Hematopoietic multipotent progenitor cell treated with erythropoietin and hydrocortisone succinate and interleukin-3 and kit ligand, for 8 days (in vitro differentiated cells): ENCODE data around the gene SSRP1.
A peak's percentile ranks its signal among the peaks of the same experiment; 100 is the strongest.
"Not testable (repeated sequence)": the region's sequence is repeated elsewhere in the genome, so short reads cannot be mapped to it uniquely, and the experiment has no call there.

Experiments used
- DNase-seq: peaks from one replicate; pipeline ENCODE4 v3.0.0-alpha.2; 2015

Gene SSRP1

DNA sequence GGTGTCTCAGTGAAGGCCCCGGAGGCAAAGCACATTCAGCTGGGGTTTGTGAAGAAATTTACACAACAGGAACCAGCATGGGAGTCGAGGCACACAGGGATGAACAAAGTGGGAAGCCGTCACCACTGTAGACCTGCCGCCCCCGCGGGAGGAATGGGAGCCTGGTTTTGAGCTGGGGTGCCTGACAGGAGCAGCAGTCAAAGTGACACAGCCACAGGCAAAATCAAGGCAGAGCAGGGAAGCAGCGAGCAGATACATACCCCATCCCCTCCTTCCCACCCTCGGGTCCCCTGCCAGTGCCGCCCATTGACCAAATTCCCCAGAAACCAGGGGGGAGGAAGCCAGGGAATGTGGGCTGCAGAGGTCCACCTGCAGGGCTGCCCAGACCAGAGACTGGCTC is 23.3 kb upstream of the SSRP1 start:
- no peak for DNase-seq

DNA sequence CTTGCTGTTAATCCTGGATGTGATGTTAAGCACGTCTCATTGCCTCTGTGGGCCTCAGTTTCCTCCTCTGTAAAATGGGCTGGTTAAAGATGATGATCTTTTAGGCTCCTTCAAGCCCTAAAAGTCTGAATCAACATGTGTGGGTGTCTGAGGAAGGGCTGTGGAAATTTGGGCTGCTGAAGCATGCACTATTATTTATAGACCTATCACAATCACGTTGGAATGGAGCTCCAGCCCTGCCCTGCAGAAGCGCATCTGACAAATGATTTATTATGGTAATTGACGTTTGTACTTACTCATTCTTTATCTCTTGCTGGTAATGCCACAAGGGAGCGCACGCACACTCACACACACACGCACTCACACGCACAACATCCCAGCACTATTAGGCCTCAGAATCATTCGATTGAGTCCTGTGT is 22.9 kb upstream of the SSRP1 start:
- peak; percentile 81 for DNase-seq

DNA sequence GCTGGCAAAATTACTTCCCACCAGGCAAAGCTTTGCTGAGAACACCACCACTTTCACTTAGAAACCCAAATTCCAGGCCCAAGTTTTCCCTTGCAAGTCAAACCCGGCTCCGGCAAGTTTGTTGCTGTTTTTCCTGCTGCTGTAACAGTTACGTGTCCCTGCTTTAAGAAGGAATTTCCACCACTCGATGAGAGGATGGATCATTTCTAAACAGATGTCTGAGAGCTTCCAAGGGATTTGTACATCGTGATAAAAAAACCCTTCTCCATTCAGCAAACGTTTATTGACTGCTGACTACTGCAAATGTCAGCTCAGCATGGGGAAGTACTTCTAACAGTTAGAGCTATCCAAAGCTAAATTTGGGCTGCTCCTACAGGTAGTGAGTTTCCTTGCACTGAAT is 22.2 kb upstream of the SSRP1 start:
- no peak for DNase-seq

DNA sequence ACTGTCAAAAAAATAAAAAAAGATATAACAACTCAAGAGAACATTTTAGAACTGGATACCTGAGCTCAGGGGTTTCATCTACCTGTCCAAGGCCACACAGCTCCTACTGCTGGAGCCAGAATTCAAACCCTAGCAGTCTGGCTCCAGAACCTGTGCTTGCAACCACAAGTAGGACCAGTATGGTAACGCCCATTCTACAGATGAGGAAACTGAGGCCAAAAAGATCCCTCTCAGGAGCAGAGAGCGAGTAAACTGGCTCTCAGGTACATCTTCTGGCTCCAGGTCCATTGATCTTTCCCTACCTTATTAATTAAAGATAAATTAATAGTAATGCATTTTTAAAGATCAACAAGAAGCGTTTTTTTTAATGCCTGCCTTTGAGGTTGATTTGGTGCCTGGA is 21.6 kb upstream of the SSRP1 start:
- no peak for DNase-seq

DNA sequence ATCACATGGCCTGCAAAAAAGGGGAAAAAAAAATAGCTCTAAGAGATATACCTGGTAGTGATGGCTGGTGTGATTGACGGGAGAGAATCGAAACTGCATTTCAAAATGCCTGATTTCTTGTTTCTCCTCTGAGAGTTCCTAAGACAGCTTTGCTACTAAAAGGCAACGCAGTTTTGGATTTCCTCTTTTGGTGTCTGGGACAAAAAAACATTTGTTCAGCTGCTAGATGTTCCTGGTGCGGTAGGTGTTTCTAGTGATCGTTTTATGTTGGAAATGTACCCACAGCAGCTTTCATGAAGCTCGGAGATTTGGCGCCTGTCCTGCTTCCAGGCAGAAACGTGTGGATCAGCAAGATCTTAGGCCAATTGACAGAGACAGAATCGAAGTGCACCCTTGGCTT is 20.6 kb upstream of the SSRP1 start:
- DNase-seq = no peak

DNA sequence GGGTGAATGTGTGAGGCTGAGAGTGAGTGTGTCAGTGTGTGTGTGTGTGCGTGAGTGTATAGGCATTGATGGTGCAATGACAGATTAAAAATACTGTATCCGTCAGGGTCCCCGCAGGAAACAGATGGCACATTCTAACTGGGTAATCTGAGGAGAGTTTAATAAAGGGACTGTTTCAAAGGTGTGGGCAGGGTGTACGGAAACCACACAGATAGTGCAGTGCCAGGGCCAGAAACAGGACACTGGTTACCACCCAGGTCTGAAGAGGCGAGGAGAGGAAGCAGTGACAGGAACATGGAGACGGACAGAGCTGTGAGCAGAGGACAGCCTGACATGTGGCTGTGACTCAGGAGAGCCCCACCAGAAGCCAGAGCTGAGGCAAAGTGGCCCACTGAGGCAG is 19.0 kb upstream of the SSRP1 start:
- DNase-seq = peak; percentile 79

DNA sequence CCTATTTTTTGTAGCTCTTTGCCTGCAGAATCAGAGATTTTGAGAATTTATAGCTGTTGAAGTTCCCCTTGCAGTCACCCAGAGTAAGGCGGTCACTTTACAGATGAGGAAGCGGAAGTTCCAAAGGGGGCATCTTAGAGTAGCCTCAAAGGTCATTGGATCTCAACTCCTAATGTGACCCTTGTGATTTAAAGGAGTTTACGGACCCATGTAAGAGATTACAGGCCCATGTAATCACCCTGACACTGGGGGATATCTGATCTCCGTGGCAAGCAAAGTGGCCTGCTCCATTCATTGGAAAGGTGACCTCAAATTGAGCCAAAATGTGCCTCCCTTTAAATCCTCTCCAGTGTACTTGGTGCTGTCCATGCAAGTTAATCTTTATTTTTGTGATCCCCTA is 18.2 kb upstream of the SSRP1 start:
- DNase-seq = peak; percentile 26

DNA sequence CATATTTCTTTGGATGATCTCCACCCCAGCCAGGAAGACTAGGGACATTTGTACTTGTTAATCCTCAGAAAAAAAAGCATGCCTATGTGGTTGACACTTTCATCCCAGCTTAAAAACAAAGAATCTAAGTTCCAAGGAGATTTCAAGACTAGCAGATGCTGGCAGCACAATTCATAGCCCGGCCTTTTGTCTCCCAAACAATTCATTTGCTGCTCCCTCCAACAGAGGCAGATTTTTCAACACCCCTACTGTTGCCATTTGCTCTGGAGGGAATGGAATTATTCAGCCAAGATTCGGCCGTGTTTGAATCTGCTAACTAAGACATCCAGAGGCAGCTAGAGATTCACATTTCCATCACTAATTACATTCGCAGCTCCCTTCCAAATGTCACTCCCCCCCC is 17.8 kb upstream of the SSRP1 start:
- DNase-seq = no peak

DNA sequence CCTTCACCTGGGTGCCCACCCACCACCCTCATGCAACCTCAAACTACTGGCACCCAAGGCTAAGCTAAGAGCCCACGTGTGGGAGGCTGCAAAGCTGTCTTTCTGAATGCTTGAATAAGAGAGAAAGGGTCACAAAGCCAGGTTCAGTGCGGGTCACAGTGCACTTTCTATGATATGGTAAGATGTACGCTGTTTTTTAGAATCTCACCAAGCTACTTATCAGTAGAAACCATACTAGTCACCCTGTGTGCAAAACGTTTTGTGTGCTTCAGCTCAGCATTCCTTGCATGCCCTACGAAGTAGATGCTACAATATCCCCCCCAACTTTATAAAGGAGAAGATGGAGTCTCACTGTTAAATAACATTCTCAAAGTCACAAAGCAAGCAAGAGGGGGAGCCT is 17.3 kb upstream of the SSRP1 start:
- peak; percentile 79 for DNase-seq

DNA sequence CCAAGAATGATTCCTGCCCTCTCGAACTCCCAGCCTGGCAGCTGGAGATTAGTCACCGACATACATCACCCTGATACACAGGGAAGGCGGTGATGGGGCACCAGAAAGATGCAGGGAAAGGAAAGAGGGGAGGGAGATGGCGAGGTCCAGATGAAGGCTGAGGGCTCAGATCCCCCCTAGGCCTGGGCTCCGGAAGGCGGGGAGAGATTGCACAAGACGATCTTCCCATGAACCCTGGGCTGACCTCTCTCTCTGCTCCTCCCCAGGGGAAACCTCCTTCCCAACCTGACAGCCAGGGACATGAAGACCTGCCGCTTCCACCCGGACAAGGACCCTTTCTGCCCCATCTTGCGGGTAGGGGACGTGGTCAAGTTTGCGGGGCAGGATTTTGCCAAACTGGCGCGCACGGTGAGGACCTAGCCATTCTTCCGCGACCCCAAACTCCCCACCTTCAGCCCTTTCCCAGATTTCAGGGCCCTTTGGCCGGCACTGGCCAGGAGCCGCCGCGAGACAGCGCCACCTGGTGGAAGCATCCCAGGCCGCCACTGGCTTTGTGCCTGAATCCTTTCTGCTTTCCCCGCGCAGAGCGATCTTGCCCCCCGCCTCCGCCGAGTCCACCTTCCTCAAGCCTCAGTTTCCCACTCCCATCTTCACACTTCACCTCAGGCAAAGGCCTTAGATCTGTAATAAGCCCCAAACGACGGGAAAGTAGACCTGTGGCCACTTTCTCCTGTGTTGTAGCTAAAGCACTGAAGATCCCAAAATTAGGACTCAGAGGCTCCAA is 14.0 kb upstream of the SSRP1 start:
- peak; percentile 48 for DNase-seq

DNA sequence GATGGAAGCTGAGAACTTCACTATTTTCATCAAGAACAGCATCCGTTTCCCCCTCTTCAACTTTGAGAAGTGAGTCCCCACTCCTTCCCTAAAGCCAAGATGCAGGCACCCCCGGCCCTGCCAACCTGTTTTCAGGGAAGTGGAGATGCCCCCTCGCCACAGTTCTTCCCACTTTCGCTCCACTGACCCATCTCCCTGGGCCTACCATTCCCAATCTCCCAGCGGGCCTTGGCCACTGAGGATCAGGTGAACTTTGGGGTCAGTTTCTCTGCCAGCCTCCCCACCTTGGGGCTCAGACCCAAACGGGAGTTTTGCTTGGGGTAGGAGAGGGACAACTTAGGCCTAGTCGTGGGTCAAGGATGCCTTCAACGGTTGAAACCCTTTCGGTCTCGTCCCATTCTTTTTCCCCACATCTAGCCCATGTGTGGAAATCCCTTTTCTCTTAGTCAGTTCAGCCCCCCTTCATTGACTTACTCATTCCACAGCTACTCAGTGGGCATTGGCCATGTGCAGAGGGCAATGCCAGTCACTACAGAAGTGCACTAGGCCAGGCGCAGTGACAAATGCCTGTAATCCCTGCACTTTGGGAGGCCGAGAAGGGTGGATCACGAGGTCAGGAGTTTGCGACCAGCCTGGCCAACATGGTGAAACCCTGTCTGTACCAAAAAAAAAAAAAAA is 13.1 kb upstream of the SSRP1 start:
- DNase-seq = no peak

DNA sequence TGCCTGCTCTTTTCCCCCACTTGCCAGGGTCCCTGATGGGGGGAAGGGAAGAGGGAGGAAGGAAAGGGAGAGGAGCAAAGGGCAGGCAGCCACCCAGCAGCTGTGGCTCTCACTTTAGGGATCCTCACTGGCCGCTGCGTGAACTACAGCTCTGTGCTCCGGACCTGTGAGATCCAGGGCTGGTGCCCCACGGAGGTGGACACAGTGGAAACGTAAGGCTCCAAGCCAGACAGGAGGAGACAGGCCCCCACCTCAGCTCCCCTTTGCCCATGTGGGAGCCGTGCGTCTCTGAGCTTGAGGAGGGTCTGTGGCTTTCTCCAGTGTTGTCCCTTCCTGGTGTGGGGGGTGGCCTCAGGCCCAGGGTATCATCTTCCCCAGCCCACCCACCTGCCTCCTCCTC is 12.4 kb upstream of the SSRP1 start:
- no peak for DNase-seq

DNA sequence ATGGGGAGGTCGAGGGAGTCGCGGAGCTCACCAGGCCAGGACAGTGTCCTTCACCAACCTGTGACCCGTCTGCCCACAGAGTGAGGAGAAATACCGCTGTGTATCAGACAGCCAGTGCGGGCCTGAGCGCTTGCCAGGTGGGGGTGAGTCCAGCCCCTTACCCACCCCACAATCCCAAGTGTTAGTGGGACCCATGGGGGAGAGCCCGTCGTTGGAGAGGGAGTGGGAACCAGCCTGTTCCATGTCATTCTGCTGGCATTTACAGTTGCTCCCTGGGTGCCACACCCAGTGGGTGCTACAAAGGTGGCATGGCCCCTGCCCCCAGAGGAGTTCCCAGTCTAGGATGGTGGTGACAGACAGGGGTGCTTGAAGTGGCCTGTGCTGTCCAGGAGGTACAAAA is 11.6 kb upstream of the SSRP1 start:
- DNase-seq = no peak

DNA sequence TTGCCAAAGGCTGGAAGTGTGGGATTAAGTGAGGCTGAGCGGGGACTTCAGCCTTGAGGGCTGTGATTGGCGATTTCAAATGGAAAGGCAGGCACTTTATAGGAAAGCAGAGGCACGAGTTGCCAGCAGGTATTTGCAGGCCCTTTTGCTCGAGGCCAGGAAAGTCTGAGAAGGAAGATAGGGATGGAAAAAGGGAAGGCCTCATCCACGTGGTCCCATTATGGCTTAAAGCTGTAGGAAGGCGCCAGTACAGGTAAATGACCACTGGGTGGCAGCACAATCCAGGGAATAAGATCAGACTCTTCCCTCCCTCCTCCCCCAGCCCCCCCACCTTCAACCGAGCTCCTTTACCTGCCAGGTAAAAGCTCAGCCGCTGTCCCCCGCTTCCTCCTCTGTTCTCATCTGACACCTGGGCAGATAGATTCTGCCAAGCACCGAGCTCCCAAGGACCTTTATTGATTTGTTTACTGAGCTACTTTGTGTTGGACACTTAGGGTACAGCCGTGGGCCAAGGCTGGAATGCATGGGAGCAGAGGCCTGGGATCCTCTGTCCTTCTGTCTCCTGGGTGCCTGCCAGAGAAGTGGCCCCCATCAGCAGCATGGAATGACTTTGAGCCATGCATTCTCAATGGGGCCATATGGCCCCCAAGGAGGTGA is 10.0 kb upstream of the SSRP1 start:
- DNase-seq = peak; percentile 84

DNA sequence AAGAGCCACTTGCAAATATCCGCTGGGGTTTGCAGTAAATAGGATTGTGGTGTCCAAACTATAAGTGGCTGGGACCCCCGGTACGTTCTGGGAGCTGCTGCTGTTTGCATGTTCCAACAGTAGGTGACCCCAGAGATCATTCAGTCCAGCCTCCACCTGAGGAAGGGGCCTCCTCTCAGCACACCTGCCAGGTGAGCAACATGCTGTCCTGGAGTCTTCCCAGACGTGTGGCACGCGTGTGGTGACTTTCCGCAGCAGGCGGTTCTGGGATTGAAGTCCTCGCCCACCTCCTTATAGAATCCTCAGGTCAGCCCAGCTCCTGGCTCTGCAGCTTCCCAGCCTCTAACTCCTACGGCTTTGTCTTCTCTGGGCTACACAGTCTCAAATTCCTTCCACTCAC is 9.1 kb upstream of the SSRP1 start:
- no peak for DNase-seq

DNA sequence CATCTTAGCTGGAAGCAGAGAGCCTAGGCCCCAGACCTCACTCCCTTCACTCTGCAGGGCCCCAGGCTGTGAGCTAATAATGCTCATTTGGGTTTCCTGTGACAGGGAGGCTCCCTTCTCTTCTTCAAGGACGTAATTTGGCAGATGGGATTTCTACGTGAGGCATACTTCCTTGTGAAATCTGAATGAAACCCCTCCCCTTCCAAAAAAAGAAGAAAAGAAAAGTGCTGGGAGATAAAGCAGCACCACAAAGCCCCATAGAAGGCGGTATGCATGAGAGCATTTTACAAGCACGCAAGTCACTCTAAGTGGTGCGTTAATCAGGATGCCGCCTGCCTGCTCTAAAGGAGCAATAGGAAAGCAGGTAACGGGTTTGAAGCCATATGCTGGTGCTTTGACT is 8.1 kb upstream of the SSRP1 start:
- DNase-seq = no peak

DNA sequence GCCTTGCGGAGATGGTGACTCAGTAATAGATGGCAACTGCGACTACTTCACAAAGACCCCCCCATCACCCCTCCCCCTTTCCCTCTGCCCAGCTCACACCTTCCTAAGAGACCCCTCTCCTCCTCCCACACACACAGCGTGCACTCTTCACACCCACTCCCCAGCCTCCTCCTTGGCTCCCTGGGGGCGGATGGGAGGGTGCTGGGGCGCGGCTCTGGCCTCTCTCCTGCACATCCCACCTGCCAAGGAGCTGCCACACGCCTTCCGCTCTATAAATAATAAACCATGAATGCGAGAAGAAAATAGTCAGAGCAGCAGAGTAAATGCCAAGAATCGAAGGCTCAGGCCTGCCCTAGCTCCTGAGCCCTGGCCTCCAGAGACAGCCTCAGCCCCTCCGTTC is 7.0 kb upstream of the SSRP1 start:
- DNase-seq = no peak

DNA sequence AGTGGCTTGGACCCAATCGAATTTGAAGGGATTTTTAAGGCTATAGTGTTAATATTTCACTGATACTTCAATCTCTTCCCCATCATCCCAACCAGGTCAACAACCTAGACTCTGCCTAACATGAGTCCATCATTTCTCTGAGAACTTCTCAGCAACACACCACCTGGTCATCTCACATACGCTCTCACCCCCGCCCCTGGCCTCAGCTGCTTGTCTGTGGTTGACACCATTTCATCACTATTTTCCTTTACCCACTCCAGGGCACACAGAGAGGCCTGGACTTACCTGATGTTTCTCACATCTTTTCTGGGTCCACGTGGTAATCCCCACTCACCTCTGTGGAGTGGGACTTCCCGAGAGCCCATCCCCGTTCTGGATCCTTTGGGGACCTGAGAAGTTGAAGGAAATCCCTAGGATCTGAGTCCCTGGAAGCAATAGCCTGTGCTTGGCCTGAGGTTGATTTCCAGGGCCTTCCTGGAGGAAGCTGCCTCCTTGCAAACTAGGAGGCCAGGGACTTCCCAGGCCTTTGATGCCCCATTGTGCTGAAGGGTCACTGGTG is 5.6 kb upstream of the SSRP1 start:
- DNase-seq = no peak

DNA sequence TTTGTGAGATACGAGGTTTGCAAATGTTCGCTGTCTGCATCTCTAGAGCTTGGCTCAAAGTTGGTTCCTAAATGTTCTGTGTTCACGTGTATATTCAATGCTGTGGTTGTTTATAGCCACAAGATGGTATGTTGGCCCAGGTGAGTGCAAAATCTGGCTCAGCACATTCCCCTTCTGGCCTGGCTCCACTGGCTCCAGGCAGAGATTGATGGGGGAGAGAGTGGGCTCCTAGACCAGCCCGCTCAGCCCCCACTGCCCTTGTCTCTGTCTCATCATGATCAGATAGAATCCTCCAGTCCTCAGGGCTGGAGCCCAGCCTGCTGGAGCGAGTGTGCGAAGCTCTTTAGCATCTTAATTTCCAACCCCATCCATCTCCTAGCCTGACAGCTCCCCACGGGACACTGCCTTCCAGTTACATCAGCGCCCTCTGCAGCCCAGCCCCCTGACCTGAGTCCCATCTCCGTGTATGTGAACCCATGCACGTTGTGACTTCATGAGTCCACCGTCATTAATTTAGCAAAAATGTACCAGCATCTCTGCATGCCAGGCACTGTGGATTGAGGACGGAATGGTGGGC is 4.4 kb upstream of the SSRP1 start:
- peak; percentile 43 for DNase-seq

DNA sequence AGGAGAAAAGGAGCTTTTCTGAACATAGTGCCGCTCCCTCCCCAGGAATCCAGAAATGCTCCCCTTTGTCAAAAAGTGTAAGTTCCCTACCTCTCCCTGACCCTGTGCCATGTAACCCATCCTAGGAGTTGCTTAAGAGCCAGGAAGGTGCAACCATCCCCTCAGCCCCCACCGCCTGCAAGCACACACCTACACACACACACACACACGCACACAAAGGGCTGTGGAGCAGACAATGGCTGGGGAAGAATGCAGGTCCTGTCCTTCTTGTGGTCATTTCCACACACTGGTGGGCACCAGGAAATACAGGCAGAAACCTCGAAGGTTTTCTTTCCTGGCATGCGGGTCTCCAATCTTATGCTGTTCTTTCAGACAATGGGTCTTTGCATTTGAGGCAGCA is 3.6 kb upstream of the SSRP1 start:
- DNase-seq = no peak

DNA sequence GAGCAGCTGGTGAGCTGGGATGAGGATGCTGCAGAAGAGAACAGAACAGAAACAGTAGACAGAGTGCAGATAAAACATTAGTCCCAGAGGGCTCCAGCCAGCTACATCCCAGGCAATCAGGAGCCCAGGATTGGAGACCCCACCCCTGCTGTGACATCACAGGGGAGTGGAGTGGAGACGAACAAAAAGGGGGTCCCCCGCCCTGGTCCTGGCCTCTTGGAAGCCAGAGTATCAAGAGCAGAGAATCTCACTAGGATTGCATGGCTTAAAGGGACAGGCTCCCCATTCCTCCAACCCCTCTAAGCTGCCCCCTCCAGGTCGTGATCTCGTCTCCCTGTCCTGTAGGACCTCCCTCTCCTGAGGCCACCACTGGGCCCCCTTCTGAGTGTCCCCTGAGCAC is 2.5 kb upstream of the SSRP1 start, which contains the start of gene P2RX3:
TSS of gene P2RX3 (plus strand) at position 211 of the 400 bp plus-strand sequence. CDS start 199 bp downstream, outside the sequence.
- DNase-seq = no peak

DNA sequence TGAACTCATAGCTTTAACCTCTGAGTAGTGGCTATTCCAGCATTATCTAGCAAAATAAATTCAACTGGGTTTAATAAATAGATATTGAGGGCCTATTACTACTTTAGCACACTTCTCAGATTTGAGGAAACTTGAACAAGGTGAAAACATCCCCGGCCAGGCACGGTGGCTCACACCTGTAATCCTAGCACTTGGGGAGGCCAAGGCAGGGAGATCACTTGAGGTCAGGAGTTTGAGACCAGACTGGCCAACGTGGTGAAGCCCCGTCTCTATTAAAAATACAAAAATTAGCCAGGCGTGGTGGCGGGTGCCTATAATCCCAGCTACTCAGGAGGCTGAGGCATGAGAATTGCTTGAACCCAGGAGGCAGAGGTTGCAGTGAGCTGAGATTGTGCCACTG is 1.2 kb upstream of the SSRP1 start:
- not testable (repeated sequence) for DNase-seq

DNA sequence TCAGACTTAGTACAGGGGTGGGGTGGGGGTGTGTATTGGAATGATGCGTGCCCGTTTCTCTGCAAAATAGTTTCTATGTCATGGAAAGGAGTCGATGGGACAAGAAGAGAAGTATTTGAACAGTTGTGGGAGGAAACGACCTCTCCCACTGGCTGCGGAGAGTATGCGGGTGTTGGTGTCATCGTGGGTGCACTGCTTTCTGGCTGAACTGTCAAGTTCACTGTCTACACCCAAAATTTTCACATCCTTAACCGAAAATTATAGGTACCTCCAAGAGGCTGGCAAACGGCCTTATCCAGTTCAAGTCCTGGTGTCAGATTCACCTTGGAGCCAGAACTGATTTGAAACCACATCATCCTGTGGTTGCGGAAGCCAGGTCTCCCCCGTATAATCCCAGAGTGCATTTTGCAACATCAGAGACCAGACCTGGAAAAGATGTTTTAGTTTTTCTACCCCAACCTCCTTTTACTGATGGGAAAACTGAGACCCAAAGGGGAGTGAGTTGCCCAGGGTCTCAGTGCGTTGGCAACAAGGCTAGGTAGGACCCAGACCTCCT is 497 bp upstream of the SSRP1 start:
- peak; percentile 28 for DNase-seq
